ENCODE data around the gene RLN3. TPM values are rescaled to one million over a fixed set of nuclear protein-coding genes. Genes with fewer than 3 reads are reported as not detected.

The RLN3 gene
- total and polyA plus RNA-seq, 2 of the 8 experiments (the other 6 are each of a cell fraction or from before 2014, with no cell fraction given) = not detected

DNA sequence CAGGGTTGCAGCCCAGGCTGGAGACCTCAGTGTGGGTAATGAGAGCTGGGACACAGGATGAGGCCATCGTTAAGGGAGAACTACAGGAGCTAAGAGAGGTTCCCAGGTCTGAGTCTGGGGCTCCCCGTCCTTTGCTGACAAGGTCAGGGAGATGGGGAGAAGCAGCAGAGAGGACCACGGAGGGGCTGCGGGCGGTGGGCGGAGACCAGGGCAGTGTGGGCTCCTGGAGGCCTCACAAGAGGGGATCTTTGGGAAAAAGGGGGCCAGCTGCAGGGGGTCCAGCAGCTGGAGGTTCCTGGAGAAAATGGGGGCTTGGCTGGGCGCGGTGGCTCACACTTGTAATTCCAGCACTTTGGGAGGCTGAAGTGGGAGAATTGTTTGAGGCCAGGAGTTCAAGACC lies 37.9 kb upstream of the RLN3 start (continued):
- TF ChIP-seq KDM5A (IDR thresholded peaks at IDR 0.05; ENCODE audit: low read length) (no peak), TBP (IDR thresholded peaks at IDR 0.05; ENCODE audit: low read depth, low read length) (no peak), CREB1 (IDR thresholded peaks at IDR 0.05) (no peak), EP300 (IDR thresholded peaks at IDR 0.05; ENCODE audit: borderline replicate concordance in 1 of 2, low read depth in 2 of 2, low read length in 2 of 2) (no peak), TAF7 (optimal IDR thresholded peaks at IDR 0.05; ENCODE audit: borderline replicate concordance, low read depth, low read length) (no peak)
- TF ChIP-seq, protein P1, sequence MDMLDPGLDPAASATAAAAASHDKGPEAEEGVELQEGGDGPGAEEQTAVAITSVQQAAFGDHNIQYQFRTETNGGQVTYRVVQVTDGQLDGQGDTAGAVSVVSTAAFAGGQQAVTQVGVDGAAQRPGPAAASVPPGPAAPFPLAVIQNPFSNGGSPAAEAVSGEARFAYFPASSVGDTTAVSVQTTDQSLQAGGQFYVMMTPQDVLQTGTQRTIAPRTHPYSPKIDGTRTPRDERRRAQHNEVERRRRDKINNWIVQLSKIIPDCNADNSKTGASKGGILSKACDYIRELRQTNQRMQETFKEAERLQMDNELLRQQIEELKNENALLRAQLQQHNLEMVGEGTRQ (IDR thresholded peaks at IDR 0.05; ENCODE audit: low read length) = no peak
